Measurements from ENCODE around the gene ZNF326.
A peak's percentile ranks its signal among the peaks of the same experiment; 100 is the strongest.

ZNF326 gene

DNA sequence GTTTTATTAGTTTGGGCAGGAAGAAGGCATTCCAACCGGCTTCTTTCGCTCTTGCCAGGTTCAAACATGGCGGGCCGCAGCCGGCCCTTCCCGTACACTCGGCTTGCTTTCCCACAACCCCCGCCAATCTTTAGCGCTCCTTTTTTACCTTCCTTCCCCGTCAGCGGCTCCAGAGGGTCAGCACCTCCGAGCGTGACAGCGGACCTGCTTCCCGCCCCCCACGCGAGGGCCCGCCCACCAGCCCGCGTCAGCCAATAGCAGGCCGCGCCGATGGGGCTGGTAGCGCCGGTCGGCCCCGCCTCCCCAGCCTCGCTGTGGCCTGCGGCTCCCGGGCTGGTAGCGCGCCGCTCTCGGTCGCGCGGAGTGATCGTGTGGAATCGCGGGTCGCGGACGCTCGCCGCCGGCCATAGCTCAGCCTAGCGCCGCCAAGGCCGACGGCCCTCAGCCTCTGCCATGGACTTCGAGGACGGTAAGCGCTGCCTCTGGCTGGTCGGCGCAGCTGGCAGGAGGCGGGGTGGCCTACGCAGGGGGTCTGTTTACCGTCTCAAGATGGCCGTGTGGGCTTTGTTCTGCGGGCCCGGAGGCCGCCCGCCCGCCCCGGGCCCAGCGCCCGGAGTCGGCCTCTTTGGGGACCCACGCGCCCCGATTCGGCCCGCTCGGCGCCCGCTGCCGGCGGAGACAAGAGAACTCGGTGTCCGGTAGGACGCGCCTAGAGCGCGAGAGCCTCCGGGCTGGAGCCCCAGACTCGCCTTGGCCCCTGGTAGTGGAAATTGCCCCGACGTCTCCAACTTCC, at the start of gene ZNF326:
ZNF326 (plus strand) TSS at position 306 of the 793 bp plus-strand sequence; CDS start at position 454, 148 bp downstream.
- Histone ChIP-seq H3K9ac (ENCODE audit: low read length) (peak within 1 kb of the TSS; percentile 97), H3K4me3 (ENCODE audit: low read depth, low read length) (peak within 1 kb of the TSS; percentile 92), H3K36me3 (ENCODE audit: control insufficient read depth, insufficient read depth, low read length) (peaks cover 21% of the 10 kb centered on the region), H3K27me3 (ENCODE audit: control insufficient read depth, insufficient read depth, low read length) (no peaks in the 10 kb centered on the region), H3K4me1 (ENCODE audit: control insufficient read depth, insufficient read depth, low read length) (peaks cover 38% of the 10 kb centered on the region), H3K9me3 (ENCODE audit: control insufficient read depth, insufficient read depth, low read depth, low read length) (no peaks in the 10 kb centered on the region), H3K27ac (ENCODE audit: low read depth, low read length) (peak within 1 kb of the TSS; percentile 94)

DNA sequence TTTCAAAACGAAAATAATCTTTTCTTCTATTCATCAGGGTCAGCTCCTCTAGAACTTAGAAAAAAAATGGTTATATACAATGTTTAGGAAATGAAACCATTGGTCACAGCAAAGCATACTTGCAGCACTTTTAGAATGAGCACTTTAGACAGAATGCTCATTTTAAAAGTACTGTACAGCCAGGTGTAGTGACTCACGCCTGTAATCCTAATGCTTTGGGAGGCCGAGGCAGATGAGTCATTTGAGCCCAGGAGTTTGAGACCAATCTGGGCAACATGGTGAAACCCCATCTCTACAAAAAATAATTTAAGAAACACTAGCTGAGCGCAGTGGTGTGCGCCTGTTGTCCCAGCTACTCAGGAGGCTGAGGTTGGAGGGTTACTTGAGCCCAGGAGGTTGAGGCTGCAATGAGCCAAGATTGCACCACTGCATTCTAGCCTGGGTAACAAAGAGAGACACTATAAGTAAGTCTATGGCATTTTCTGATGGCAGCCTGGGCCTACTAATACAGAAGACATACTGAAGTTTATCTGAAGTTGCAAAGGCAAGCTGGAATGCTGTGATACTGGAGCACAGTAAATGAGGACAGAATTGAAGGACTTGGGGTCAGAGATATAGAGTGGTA, 48.9 kb upstream of the ZNF326 start:
- no peak overlapping the region for H3K4me3 ChIP-seq (ENCODE audit: low read depth, low read length)
- no peak overlapping the region for H3K9ac ChIP-seq (ENCODE audit: low read length)
- H3K27me3 ChIP-seq (ENCODE audit: control insufficient read depth, insufficient read depth, low read length), result no peaks in the 10 kb centered on the region
- no peak overlapping the region for H3K27ac ChIP-seq (ENCODE audit: low read depth, low read length)
- H3K36me3 ChIP-seq (ENCODE audit: control insufficient read depth, insufficient read depth, low read length), result no peaks in the 10 kb centered on the region
- no peaks in the 10 kb centered on the region for H3K9me3 ChIP-seq (ENCODE audit: control insufficient read depth, insufficient read depth, low read depth, low read length)
- peaks cover 29% of the 10 kb centered on the region for H3K4me1 ChIP-seq (ENCODE audit: control insufficient read depth, insufficient read depth, low read length)

DNA sequence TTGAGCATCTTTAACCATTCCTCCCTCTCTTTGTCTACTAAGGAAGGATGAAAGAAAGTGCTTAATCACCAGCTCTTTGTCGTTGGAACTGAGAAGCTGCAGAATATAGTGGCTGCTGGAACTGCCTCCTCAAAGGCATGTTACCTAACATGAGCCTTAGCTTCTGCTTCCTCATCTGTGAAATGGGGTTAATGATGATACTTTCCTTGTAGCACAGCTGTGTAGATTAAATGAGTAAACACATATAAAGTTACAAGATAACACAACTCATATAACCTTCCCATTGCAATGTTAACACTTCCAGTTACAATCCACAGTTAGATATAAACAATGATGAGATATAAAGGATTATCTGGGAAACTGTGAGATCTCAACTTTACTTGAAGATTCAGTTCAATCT, 48.4 kb upstream of the ZNF326 start:
- peaks cover 31% of the 10 kb centered on the region for H3K4me1 ChIP-seq (ENCODE audit: control insufficient read depth, insufficient read depth, low read length)
- H3K36me3 ChIP-seq (ENCODE audit: control insufficient read depth, insufficient read depth, low read length), result no peaks in the 10 kb centered on the region
- H3K9me3 ChIP-seq (ENCODE audit: control insufficient read depth, insufficient read depth, low read depth, low read length), result no peaks in the 10 kb centered on the region
- no peak overlapping the region for H3K27ac ChIP-seq (ENCODE audit: low read depth, low read length)
- H3K9ac ChIP-seq (ENCODE audit: low read length), result no peak overlapping the region
- H3K4me3 ChIP-seq (ENCODE audit: low read depth, low read length), result no peak overlapping the region
- H3K27me3 ChIP-seq (ENCODE audit: control insufficient read depth, insufficient read depth, low read length), result no peaks in the 10 kb centered on the region

DNA sequence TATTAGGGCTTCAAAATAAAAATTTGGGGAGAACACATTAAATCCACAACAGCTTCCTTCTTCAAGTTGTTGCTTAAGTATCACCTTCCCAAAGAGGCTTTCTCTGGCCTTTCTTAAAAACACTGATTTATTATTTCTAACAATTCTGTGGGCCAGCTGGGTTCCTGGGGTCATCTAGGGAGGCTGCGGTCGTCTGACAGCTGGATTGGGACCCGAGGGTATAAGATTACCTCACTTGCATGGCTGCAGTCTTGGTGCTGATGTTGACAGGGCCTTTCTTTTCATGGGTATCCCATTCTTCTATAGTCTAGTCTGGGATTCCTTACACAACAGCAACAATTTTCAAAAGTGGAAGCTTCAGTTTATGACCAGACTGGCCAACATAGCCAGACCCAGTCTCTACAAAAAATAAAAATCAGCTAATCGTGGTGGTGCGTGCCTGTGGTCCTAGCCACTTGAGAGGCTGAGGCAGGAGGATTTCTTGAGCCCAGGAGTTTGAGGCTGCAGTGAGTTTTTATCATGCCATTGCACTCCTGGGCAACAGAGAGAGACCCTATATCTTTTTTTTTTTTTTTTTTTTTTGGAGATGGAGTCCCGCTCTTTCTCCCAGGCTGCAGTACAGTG, 46.1 kb upstream of the ZNF326 start:
- Histone ChIP-seq H3K27me3 (ENCODE audit: control insufficient read depth, insufficient read depth, low read length) (no peaks in the 10 kb centered on the region), H3K9ac (ENCODE audit: low read length) (no peak overlapping the region), H3K36me3 (ENCODE audit: control insufficient read depth, insufficient read depth, low read length) (no peaks in the 10 kb centered on the region), H3K9me3 (ENCODE audit: control insufficient read depth, insufficient read depth, low read depth, low read length) (no peaks in the 10 kb centered on the region), H3K4me3 (ENCODE audit: low read depth, low read length) (no peak overlapping the region), H3K4me1 (ENCODE audit: control insufficient read depth, insufficient read depth, low read length) (peaks cover 35% of the 10 kb centered on the region), H3K27ac (ENCODE audit: low read depth, low read length) (no peak overlapping the region)

DNA sequence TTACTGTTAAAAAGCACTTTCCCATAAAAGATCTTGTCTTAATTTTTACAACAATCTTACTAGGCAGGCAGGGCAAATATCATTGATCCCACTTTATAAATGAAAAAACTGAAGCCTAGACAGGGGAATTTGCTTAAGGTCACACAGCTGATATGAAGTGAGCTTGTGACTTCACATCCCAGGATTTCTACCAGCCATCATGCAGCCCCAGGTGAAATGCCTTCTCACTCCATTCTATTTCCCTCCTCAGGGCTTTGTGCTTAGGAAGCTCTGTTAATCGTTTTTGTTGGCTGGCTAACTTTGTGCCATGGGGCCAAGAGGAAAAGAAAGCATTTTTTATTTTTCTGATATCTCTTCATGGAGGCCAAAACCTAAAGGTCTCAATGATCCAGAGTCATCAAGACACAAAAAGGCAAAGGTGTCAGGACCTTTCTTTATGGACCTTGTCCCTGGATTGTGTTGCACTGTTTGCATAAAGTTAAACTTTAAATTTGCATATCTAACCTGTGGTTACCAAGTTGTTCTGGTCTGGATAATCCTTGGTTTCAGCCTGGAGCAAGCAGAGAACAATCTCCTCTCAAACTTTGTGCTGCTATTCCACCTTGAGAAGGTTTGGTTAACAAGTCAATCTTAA, 44.8 kb upstream of the ZNF326 start:
- Histone ChIP-seq H3K27ac (ENCODE audit: low read depth, low read length) (peak overlapping the region; percentile 0; the same call in 1 of the 2 replicates), H3K9me3 (ENCODE audit: control insufficient read depth, insufficient read depth, low read depth, low read length) (no peaks in the 10 kb centered on the region), H3K9ac (ENCODE audit: low read length) (no peak overlapping the region), H3K27me3 (ENCODE audit: control insufficient read depth, insufficient read depth, low read length) (no peaks in the 10 kb centered on the region), H3K36me3 (ENCODE audit: control insufficient read depth, insufficient read depth, low read length) (no peaks in the 10 kb centered on the region), H3K4me1 (ENCODE audit: control insufficient read depth, insufficient read depth, low read length) (peaks cover 37% of the 10 kb centered on the region), H3K4me3 (ENCODE audit: low read depth, low read length) (no peak overlapping the region)

DNA sequence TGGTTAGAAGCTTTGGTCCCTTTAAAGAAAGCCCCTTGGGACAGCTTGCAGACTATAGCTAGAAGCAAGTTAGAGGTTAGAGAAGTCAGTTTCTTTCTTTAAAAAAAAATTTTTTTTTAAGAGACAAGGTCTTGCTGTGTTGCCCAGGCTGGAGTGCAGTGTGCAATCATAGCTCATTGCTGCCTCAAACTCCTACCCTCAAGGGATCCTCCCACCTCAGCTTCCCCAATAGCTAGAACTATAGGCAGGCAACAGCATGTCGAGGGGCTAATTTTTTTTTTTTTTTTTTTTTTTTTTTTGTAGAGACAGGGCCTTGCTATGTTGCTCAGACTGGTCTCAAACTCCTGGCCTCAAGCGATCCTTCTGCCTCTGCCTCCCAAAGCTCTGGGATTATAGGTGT, 44.2 kb upstream of the ZNF326 start:
- no peaks in the 10 kb centered on the region for H3K27me3 ChIP-seq (ENCODE audit: control insufficient read depth, insufficient read depth, low read length)
- no peak overlapping the region for H3K9ac ChIP-seq (ENCODE audit: low read length)
- H3K4me3 ChIP-seq (ENCODE audit: low read depth, low read length), result no peak overlapping the region
- no peak overlapping the region for H3K27ac ChIP-seq (ENCODE audit: low read depth, low read length)
- no peaks in the 10 kb centered on the region for H3K9me3 ChIP-seq (ENCODE audit: control insufficient read depth, insufficient read depth, low read depth, low read length)
- no peaks in the 10 kb centered on the region for H3K36me3 ChIP-seq (ENCODE audit: control insufficient read depth, insufficient read depth, low read length)
- H3K4me1 ChIP-seq (ENCODE audit: control insufficient read depth, insufficient read depth, low read length), result peaks cover 43% of the 10 kb centered on the region

- Histone ChIP-seq H3K9me3 (ENCODE audit: control insufficient read depth, insufficient read depth, low read depth, low read length) (no peaks in the 10 kb centered on the region), H3K4me3 (ENCODE audit: low read depth, low read length) (no peak overlapping the region), H3K27ac (ENCODE audit: low read depth, low read length) (peak overlapping the region; percentile 60), H3K27me3 (ENCODE audit: control insufficient read depth, insufficient read depth, low read length) (no peaks in the 10 kb centered on the region), H3K4me1 (ENCODE audit: control insufficient read depth, insufficient read depth, low read length) (peaks cover 43% of the 10 kb centered on the region), H3K9ac (ENCODE audit: low read length) (no peak overlapping the region), H3K36me3 (ENCODE audit: control insufficient read depth, insufficient read depth, low read length) (no peaks in the 10 kb centered on the region)
Observed at GRCh38 chr1:89951766-89952604, 42.9 kb upstream of the ZNF326 start.

DNA sequence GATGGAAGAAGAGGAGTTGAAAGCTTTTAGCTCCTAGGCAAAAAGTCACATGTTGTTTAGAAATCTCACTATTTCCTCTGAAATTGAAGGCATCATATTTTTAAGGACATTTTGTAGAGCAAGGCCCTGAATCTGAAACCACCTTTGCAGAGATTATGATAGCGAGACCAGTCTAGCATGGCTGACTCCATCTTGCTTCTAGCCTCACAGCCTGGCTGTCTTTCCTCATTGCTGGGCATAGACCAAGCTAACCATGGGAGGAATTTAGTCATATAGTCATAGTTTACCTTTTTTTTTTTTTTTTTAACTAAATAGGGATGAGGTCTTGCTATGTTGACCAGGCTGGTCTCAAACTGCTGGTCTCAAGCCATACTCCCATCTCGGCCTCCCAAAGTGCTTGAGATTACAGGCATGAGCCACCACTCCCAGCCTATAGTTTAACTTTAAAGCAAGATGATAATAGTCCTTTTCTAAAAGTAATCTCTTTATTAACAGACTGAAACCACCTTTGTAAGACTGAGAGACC, 42.2 kb upstream of the ZNF326 start:
- Histone ChIP-seq H3K36me3 (ENCODE audit: control insufficient read depth, insufficient read depth, low read length) (no peaks in the 10 kb centered on the region), H3K27ac (ENCODE audit: low read depth, low read length) (peak overlapping the region; percentile 60; the same call in 1 of the 2 replicates), H3K4me3 (ENCODE audit: low read depth, low read length) (no peak overlapping the region), H3K9ac (ENCODE audit: low read length) (no peak overlapping the region), H3K9me3 (ENCODE audit: control insufficient read depth, insufficient read depth, low read depth, low read length) (no peaks in the 10 kb centered on the region), H3K4me1 (ENCODE audit: control insufficient read depth, insufficient read depth, low read length) (peaks cover 44% of the 10 kb centered on the region), H3K27me3 (ENCODE audit: control insufficient read depth, insufficient read depth, low read length) (no peaks in the 10 kb centered on the region)

GRCh38 chr1:89953131-89953626, 41.7 kb upstream of the ZNF326 start:
- H3K9me3 ChIP-seq (ENCODE audit: control insufficient read depth, insufficient read depth, low read depth, low read length), result no peaks in the 10 kb centered on the region
- H3K9ac ChIP-seq (ENCODE audit: low read length), result no peak overlapping the region
- no peak overlapping the region for H3K4me3 ChIP-seq (ENCODE audit: low read depth, low read length)
- H3K27ac ChIP-seq (ENCODE audit: low read depth, low read length), result no peak overlapping the region
- peaks cover 44% of the 10 kb centered on the region for H3K4me1 ChIP-seq (ENCODE audit: control insufficient read depth, insufficient read depth, low read length)
- no peaks in the 10 kb centered on the region for H3K36me3 ChIP-seq (ENCODE audit: control insufficient read depth, insufficient read depth, low read length)
- no peaks in the 10 kb centered on the region for H3K27me3 ChIP-seq (ENCODE audit: control insufficient read depth, insufficient read depth, low read length)

DNA sequence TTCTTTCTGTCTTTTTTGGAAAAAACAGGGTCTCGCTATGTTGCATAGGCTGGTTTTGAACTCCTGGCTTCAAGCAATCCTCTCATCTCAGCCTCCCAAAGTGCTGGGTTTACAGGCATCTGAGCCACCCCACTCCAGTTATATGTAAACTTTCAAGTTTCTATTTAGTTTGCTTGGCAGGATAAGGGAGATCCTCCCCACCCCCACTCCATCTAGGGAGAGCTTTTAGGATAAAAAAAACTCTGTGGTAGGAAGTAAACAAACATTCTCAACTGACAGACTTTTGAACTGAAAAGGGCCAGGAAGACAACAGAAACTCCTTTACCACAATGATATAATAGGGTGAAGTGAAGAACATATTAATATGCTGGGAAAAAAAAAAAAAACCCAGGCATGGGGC, 41.0 kb upstream of the ZNF326 start:
- no peak overlapping the region for H3K27ac ChIP-seq (ENCODE audit: low read depth, low read length)
- no peaks in the 10 kb centered on the region for H3K27me3 ChIP-seq (ENCODE audit: control insufficient read depth, insufficient read depth, low read length)
- no peak overlapping the region for H3K9ac ChIP-seq (ENCODE audit: low read length)
- H3K4me1 ChIP-seq (ENCODE audit: control insufficient read depth, insufficient read depth, low read length), result peaks cover 44% of the 10 kb centered on the region
- H3K9me3 ChIP-seq (ENCODE audit: control insufficient read depth, insufficient read depth, low read depth, low read length), result peaks cover 2% of the 10 kb centered on the region; the same call in 1 of the 2 replicates
- no peaks in the 10 kb centered on the region for H3K36me3 ChIP-seq (ENCODE audit: control insufficient read depth, insufficient read depth, low read length)
- H3K4me3 ChIP-seq (ENCODE audit: low read depth, low read length), result no peak overlapping the region
